H1 (cell line): Measurements from ENCODE around the gene NAA16. TPM values are rescaled to one million over a fixed set of nuclear protein-coding genes. Genes with fewer than 3 reads are reported as not detected.

Source experiments
- BCL11A ChIP-seq, 2 experiments: IDR thresholded peaks; one replicate each; pipeline ENCODE4 v1.6.1; 2011; ENCODE audit warnings: low read depth in 2 of 2, low read length in 2 of 2, mild to moderate bottlenecking in 2 of 2
- CBX5 ChIP-seq: fragments of 300-800, 300-1000 bp; sonication (generic); IDR thresholded peaks from 2 replicates; pipeline ENCODE4 v1.7.1; 2016; ENCODE audit warnings: antibody characterized with exemption, low read length, low read depth
- CHD7 ChIP-seq: fragments of 300-600 bp; sonication (generic); IDR thresholded peaks from 2 replicates; pipeline ENCODE4 v1.7.1; 2012; ENCODE audit warnings: low read length, moderate library complexity, mild to moderate bottlenecking, inconsistent platforms; ENCODE audit not compliant: insufficient replicate concordance
- polyA plus RNA-seq, 7 experiments: library from polyadenylated mRNA; depleted of rRNA in 3 of 7; stranded (reverse) in 5 of 7; unstranded in 2 of 7; fragments of >200 nt in 5 of 7; fragments of 200-250 nt in 2 of 7; gene quantifications; 1 replicate in 5 of 7; 2 replicates in 1 of 7; 4 replicates in 1 of 7; pipeline versions ENCODE4 v1.2.1 to v1.2.3, GENCODE V29; 2011 to 2013; ENCODE audit warnings: missing spikeins in 2 of 7, mixed read lengths in 2 of 7
- total RNA-seq: library from RNA; stranded (reverse); fragmentation: NEBNext Ultra II Directional; extraction: Animal tissue kit (Norgen Biotek cat#: 25700); gene quantifications from 2 replicates; pipeline ENCODE4 v1.2.1, GENCODE V29; 2021

Gene NAA16
- total and polyA plus RNA-seq, 2 of the 8 experiments (the other 6 are each of a cell fraction or from before 2014, with no cell fraction given): 11.4 to 40.0 TPM

GRCh38 chr13:41352935-41353840 is 42.1 kb downstream of the NAA16 start (continued):
- TF ChIP-seq CHD7 (peak; percentile 63), BCL11A (IDR thresholded peaks at IDR 0.05; ENCODE audit: low read depth in 2 of 2, low read length in 2 of 2) (no peak), CBX5 (no peak)
